ES-I3 (cell line): ENCODE data around the gene SEPTIN2.
"Not testable (repeated sequence)": the region's sequence is repeated elsewhere in the genome, so short reads cannot be mapped to it uniquely, and the experiment has no call there.

Source experiments
- H3K36me3 ChIP-seq: 2 replicates; pipeline ENCODE4 v1.6.1; 2013; ENCODE audit warnings: mild to moderate bottlenecking, low read length, control low read depth, moderate library complexity; ENCODE audit not compliant: insufficient read depth
- H3K4me1 ChIP-seq: 2 replicates; pipeline ENCODE4 v1.6.1; 2013; ENCODE audit warnings: mild to moderate bottlenecking, control low read depth, low read length; ENCODE audit not compliant: insufficient read depth
- H3K9ac ChIP-seq: 2 replicates; pipeline ENCODE4 v1.6.1; 2013; ENCODE audit warnings: low read depth, mild to moderate bottlenecking, low read length, moderate library complexity
- H3K9me3 ChIP-seq: 2 replicates; pipeline ENCODE4 v1.6.1; 2013; ENCODE audit warnings: mild to moderate bottlenecking, low read length, moderate library complexity; ENCODE audit not compliant: control insufficient read depth, insufficient read depth

Gene SEPTIN2

GRCh38 chr2:241389697-241390096 lies 74.0 kb downstream of the SEPTIN2 start:
- Histone ChIP-seq H3K36me3 (no peaks in the 10 kb centered on the region), H3K9me3 (no peaks in the 10 kb centered on the region), H3K9ac (no peak overlapping the region), H3K4me1 (no peaks in the 10 kb centered on the region)

GRCh38 chr2:241390301-241391206 lies 74.8 kb downstream of the SEPTIN2 start:
- no peak overlapping the region for H3K9ac ChIP-seq
- H3K9me3 ChIP-seq, result no peaks in the 10 kb centered on the region
- H3K4me1 ChIP-seq, result no peaks in the 10 kb centered on the region
- H3K36me3 ChIP-seq, result no peaks in the 10 kb centered on the region

GRCh38 chr2:241391892-241392665 lies 76.4 kb downstream of the SEPTIN2 start:
- H3K4me1 ChIP-seq, result no peaks in the 10 kb centered on the region
- no peak overlapping the region for H3K9ac ChIP-seq
- no peaks in the 10 kb centered on the region for H3K36me3 ChIP-seq
- no peaks in the 10 kb centered on the region for H3K9me3 ChIP-seq

- not testable (repeated sequence) for H3K4me1 ChIP-seq, H3K9ac ChIP-seq, H3K9me3 ChIP-seq, H3K36me3 ChIP-seq
These were observed 77.0 kb downstream of the SEPTIN2 start for GRCh38 chr2:241392753-241393152.

GRCh38 chr2:241393524-241394196 lies 77.9 kb downstream of the SEPTIN2 start:
- Histone ChIP-seq H3K9me3 (no peaks in the 10 kb centered on the region), H3K4me1 (no peaks in the 10 kb centered on the region), H3K36me3 (no peaks in the 10 kb centered on the region), H3K9ac (no peak overlapping the region)

GRCh38 chr2:241396809-241397208 lies 81.1 kb downstream of the SEPTIN2 start:
- H3K9me3 ChIP-seq, H3K9ac ChIP-seq, H3K4me1 ChIP-seq, H3K36me3 ChIP-seq: not testable (repeated sequence)

GRCh38 chr2:241399941-241400922 lies 84.5 kb downstream of the SEPTIN2 start:
- Histone ChIP-seq H3K36me3 (peaks cover 4% of the 10 kb centered on the region; the same call in 1 of the 2 replicates), H3K9me3 (no peaks in the 10 kb centered on the region), H3K9ac (no peak overlapping the region), H3K4me1 (no peaks in the 10 kb centered on the region)
